GM19438 (cell line): ENCODE measurements around the gene MARCHF3.
A peak's percentile ranks its signal among the peaks of the same experiment; 100 is the strongest.
"Not testable (repeated sequence)": the region's sequence is repeated elsewhere in the genome, so short reads cannot be mapped to it uniquely, and the experiment has no call there.

Experiments used
- ATAC-seq: cut with Tn5 transposase; IDR thresholded peaks from one replicate; pipeline ENCODE4 v1.9.1; 2021; ENCODE audit warnings: low read depth; ENCODE audit not compliant: unreplicated experiment

The MARCHF3 gene

DNA sequence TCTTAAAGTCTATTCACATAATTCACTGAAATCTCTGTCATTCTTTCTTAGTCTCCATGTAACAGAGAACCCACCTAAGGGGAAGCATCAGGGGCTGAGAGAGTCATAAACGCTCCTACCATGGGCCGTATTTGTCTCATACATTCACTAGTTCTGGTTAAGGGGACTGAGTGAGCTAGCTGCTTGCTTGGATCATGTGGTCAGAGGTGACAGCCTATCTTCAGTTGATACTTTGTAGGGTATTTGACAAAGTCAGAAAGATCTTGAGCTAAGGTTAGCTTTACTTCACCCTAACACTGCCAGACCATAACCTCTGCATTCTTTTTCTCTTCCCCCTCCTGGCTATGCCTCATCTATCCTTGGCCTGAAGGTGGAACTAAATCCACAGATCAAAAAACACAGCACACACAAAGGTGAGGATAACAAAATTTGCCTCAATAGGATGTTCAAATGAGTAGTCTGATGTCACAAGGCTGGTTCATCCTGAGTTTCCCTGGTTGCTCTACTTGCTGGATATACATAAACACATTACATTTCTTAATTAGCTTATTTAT, 66.5 kb downstream of the MARCHF3 start:
- no peak for ATAC-seq

DNA sequence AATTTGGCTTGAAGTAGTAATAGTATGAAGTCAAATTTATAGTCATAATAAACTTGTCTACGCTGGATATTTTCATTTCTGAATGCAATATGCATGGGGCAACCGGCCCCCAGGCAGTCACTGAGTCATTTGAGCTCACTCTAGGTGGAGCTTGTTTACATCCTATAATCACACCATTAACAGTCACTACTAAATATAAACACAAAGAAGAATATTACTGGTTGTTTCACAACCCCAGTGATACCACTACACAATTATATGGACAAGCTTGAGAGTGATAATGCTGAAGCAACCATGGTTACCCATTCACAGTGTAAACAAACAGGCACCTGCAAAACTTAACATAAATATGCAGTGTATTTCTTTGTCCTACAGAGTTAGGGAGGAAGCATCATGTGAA, 68.7 kb downstream of the MARCHF3 start:
- ATAC-seq: no peak

DNA sequence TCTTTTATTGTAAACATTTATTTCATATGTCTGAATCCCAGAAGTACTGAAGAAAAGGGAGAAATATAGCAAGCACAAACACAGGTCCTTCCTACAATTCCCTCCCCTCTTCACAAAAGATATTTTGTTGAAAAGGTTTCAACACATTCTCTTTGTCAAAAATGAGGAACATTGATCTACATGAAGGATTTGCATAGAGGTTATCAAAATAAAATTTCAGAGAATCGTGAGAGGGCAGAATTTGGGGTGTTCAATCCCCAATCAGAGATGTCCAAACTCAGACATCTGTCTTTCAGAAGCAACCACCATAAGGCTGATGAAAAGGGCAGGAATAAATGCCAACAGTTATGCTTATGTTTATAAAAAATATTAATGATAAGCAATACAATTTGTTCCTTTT, 69.2 kb downstream of the MARCHF3 start:
- no peak for ATAC-seq

DNA sequence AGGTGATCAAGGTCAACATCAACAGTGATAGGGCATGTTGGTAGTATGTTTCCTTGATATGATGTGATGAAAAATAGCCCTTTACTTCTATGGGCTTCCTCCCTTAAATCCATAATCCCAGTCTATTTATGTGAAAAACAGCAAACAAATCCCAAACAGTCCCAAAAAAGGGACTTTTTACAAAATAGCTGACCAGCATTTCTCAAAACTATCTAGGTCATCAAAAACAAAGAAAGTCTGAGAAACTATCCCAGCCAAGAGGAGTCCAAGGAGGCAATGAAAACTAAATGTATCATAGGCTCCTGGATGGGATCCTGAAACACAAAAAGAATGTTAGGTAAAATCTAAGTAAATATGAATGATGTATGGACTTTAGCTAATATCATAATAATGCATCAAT, 71.2 kb downstream of the MARCHF3 start:
- ATAC-seq: no peak

DNA sequence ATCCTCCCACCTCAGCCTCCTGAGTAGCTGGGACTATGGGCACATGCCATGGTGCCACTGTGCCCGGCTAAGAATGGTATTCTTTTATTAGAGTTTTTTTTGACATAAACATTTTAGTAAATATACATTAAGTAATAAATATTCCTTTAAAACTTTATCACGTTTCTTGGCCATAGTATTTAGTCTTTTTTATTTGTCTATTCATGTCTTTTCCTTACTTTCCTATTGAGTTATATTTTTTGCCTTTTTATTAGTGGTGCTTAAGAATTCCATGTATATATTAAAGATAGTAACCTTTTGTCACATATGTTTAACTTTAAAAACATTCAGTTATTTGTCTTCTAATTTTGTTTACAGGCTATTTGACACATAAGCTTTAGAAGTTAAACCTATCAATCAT, 73.4 kb downstream of the MARCHF3 start:
- ATAC-seq: no peak

DNA sequence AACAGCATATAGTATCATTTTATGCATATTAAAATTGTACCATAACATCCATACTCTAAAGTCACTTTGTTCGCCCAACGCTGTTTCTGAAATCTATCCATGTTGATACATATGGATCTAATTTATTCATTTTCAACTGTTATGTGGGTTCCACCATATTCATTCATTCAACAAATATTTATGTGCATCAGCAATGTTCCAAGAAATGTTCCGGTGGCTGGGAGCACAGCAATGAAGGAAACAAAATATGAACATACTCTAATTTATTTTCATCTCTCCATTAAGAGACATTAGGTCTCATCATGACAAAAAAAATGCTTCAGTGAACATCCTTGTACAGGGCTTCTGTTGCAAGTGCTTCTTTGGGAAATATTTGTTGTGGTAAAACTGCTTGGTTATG, 75.4 kb downstream of the MARCHF3 start:
- no peak for ATAC-seq

DNA sequence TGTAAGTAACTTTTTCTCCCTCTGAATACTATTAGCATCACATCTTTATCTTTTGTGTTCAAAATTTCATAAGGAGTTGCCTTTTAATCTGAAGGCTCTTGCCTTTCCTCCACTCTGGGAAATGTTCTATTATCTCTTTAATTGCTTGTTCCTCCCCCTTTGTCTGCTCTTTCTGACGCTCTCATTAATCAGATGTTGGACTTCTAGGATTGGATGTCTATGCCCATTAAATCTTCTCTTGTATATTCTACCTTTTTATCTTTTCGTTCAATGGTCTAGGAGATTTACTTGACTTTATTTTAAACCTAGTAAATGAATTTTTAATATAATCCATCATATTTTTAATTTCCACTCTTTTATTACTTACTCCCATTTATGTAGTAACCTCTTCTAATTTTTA, 76.7 kb downstream of the MARCHF3 start:
- no peak for ATAC-seq

DNA sequence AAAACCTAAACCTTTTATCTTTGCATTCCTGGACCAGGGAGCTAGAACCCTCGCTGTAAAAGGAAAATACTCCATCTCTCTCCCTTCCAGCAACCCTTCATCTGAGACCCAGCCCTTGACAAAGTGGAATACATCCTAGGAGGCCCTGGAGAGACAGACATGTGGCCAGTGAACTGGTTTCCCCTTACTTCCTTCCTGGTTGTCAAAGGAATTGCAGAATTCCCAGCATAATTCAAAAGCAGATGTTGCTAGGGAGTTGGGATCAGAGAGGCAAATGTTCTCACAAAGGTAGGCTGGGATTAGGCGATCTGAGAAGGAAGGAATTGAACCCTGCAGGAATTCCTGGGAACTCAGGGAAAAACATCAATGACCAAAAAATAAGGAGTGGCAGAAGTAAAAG, 80.9 kb downstream of the MARCHF3 start:
- no peak for ATAC-seq

DNA sequence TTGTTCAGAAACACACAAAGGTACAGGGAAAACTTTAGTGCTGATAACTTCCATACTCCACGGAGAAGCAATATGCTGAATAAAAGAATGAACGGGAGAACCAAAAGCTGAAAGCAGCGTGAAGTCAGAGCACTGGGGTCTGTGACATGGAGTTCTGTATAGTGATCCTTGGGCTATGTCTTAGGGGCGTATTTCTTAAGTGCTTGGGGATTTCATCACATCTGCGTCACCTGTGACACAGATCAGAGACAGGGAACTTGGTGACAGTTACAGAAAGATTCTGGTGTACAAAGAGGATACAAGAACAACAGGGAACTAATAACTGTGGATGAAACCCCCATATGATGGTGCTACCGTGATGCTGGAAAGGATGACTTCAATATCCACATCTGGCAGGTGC, 81.9 kb downstream of the MARCHF3 start:
- no peak for ATAC-seq

DNA sequence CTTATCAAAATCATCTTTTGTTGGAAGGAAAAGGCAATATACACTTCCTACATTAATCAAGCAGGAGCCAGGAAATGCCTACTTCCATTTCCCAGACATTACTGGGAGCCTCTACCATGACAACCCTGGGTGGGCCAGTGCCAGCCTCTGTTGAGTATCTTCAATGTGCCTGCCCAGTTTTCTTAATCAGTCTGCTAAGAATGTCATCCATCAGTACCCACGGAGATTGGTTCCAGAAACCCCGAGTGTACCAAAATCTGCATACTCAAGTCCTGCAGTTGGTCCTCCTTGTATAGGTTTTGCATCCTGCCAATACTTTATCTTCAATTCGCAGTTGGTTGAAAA, 82.4 kb downstream of the MARCHF3 start:
- ATAC-seq: no peak

DNA sequence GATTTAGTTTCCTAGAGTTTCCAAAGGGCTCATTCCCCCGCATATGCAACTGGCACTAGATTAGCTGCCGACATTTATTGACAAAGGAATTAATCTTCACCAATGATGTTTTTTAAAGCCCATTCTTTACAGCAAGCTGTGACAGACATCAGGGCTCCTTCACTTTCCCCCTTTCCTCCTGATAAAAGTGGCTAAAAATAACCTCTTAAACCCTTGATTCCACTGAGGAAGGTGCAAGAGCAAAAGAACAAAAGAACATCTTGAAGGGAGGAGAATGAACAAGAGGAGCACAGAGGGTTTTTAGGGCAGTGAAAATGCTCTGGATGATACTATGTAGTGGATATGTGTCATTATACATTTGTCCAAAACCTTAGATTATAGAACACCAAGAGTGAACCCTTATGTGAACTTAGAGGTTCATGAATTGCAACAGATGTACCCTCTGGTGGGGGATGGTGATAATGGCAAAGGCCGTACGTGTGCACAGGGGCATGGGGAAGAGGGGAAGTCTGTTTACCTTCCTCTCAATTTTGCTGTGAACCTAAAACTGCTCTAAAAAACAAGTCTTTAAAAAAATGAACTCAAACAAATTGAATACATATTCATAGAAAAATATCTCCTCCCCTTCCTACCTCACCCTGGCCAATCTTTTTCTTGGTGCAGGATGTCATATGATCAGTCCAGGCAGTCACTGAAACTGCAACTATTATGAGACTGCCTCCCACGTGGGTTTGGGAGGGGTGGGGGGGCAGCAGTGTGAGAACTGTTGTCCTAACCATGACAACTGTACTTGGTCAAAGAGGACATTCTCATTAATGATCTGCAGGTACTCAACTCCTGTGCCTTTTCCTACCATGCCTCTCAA, 83.0 kb downstream of the MARCHF3 start:
- ATAC-seq: peak; percentile 92

DNA sequence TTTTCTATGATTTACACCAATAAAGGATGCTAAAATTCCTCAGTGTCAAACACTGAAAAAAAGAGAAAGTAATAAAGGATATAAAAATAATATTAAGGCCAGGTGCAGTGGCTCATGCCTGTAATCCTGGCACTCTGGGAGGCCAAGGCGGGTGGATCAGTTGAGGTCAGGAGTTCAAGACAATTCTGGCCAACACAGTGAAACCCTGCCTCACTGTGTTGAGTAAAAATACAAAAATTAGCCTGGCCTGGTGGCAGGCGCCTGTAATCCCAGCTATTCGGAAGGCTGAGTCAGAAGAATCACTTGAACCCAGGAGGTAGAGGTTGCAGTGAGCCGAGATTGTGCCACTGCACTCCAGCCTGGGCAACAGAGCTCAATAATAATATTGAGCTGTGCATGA, 87.5 kb downstream of the MARCHF3 start:
- ATAC-seq: not testable (repeated sequence)

DNA sequence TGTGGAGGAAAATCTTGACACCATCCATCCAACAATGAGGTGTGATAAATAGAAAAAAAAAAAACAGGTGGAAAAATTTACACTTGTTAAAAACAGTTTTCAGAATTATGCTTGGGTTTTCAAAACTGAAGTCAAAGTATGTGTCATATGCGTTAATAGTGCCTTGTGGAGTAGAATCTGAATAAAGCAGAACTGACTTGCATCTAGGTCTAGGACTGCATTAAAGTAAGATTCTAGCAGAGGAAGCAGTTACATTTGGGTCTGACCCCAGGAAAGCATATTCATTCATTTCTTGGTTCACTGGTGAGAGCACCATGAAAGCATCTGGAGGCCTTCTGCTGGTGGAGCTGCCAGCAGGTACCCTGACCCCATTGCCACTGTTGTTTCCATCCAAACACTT, 89.0 kb downstream of the MARCHF3 start:
- no peak for ATAC-seq

DNA sequence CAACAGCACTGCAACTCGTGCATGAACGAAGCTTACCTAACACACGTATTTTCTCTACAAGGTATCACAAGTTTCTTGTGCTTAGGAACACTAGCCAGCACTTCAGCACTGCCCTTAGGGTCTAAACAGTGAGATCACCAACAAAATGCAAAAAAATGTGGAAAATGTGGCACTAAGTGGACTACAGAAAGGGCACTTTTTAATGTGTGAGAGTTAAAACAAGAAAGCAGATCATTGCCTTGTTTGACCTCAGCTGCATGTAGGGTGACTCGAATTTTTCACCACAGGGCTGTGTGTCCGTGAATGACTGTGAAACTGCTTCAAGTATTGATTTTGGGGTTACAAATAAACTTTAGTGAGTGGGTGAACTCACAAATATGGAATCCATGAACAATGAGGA, 90.5 kb downstream of the MARCHF3 start:
- no peak for ATAC-seq

DNA sequence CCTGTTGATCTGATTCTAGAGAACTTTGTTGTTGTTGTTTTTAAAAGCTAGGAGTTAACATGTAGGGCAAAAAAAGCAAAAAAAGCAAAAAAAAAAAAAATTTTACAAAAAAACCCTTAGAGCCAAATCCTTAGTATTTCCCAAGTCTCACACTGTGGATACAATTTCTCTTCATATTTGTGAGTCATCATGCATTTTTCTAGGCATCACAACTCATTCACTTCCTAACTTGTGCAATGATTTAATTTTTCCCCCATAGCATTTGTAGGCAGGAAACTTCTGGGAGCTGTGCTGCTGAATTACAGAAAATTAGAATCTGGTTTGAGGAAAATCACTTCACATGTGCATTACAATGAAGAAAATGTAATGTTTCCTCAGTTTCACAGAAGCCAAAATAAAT, 91.9 kb downstream of the MARCHF3 start:
- ATAC-seq: no peak

DNA sequence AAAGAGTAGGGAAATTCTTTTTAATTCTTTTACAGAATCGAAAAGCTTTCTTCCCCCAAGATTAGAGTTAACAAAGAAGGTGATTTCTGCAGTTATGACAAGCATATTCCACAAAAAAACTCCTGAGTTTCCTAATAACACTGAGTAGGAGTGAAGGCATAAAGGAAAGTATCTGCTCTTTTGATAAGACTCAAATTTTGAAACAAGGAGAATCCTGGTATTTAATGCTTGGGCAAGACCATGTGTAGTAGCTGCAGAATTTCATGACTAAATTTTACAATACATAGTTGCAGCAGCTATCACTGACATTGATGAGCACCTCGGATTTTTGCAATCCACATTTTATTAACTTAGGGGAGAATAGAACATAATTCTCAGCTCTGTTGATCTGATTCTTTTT, 92.6 kb downstream of the MARCHF3 start:
- no peak for ATAC-seq

DNA sequence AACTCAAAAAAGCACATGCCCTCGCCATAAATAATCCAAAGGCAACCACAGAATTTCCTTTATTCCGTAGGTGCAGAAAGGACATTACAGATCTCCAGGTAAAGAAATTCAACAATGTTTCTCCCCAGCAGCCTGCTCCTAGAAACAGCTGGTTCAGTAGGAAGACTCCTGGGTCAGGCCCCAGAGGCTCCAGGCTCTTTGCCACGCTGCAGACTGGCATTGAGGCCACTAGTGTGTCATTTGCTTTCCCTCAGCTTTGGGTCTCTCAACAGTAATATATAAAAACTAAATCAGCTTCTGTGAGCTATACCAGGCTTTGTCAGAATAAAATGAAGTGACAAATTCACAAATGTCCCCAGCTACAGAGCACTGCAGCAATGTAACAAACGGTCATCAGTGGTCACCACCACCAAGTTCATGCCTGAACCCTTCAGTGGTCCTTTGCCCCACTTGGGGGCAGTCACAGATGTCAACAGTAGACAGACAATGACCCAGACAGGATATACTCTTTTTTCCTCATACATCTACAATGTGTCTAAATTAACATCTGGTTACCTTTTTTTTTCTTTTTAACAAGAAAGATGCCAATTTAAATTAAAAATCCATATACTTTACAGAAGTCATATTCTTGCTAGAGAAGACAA, 93.5 kb downstream of the MARCHF3 start:
- ATAC-seq: no peak

DNA sequence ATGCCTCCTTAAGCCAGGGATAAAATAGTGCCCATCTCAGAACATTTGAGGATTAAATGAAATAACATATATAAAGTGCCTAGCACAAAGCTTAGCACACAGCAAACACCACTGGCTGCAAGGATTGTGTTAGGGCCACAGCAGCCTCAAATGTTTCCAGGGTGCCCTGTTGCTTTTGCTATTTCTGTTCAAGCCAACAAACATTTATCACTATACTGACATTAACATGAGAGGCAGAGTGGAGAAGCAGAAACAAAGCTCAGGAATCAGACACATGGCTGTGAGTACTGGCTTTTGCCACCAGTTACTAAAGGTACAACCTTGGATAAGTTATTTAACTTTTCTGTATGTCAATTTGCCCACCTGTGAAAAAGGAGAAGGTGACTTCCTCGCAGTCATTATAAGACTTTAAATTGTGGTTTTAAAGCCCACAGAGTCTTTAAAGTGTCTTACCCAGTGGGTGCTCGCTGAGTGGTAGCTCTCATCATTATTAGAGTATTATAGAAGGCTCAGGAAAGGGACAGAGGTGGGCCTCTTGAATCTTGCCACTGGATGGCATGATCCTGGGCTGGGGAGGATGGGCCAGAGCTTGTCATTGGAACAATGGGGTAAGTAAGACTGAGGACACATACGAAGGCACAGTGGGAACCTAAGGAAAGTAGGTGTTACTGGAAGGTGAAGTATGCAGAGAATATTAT, 98.2 kb downstream of the MARCHF3 start:
- no peak for ATAC-seq

DNA sequence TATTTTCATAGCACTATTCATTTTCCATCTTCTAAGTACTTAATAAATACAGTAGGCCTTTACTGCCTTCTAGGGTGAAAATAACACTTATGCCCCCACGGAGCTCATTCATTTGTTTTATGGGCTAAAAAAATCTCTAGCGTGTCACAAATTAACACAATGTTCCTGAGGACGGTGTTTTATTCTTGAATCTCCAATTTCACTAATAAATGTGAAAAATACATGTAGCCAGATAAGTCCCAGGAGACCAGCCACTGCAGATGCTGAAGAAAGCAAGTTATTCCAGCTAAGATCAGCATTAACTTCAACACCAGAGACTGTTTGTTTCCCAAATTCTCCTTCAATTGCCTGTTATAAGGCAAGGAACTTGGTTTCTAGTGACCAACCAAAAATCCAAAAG, 102.3 kb downstream of the MARCHF3 start:
- no peak for ATAC-seq

DNA sequence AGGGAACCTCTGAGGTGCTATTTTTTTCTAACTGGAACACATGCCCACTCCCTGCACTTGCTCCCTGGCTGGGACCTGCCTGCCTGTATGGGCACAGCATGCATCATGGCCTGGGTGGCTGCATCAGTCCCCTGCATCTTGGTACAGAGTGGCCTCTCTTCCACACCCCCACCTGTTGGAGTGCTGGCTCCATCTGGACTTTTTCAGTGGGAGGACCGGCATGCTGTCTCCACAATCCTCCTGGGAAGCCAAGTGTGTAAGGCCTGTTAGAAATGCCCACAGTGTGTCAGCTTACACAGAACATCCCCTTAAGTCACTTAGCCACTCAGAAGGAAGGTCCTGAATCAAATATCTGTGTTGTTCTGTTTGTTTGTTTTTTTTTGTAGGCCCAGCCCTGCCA, 102.9 kb downstream of the MARCHF3 start:
- no peak for ATAC-seq

DNA sequence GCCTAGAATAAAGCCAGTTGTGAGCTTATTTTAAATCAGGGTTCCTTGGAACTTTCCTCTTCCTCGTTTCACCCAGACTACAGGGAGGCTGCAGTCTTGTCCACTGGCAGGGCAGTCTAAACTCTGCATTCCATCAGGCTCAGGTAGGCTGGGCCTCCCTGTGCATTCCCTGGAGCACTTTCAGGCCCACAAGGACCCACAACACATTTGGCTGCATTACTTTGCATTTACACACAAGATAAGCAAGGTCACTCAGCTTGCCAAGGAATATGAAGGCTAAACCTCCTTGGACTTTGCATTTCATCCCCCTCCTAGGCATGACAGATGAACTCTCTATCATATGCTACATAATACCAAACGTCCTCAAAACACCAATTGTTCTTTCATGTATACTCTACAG, 104.2 kb downstream of the MARCHF3 start:
- ATAC-seq: no peak

DNA sequence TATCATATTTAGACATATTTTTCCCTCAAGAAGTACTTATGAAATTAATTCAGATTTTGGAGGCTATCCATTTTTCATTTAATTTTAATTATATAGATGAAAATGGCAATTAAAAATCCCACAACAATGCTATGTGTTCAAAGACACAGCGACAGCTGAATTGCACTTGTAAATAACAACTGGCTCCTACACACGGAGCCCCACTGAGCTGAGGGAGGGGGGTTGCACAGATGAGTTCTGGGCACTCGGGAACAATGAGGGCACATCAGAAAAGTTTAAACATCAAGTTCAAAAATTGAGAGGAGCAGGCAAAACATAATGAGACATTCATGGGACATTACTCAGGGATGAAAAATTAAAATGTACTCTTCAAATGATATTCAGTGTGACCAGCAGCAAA, 104.9 kb downstream of the MARCHF3 start:
- ATAC-seq: no peak
